Tibial nerve (tissue), 4 donors: ENCODE measurements around the gene RGS9. TPM values are rescaled to one million over a fixed set of nuclear protein-coding genes. Genes with fewer than 3 reads are reported as not detected.
"Not testable (repeated sequence)": the region's sequence is repeated elsewhere in the genome, so short reads cannot be mapped to it uniquely, and the experiment has no call there.

ENCODE experiments used
- DNase-seq, 2 donors: peaks; one replicate each; pipeline ENCODE4 v3.0.0-alpha.2; 2019; ENCODE audit warnings: low spot score in 2 of 2
- H3K27ac ChIP-seq, 4 donors: fragments of 200-600 bp; sonication (generic) in 3 of 4; one replicate each; pipeline ENCODE4 v1.5.1; 2017 to 2019; ENCODE audit warnings: mild to moderate bottlenecking in 1 of 4
- H3K27me3 ChIP-seq, 2 donors: fragments of 200-600 bp; sonication (generic) in 1 of 2; one replicate each; pipeline versions ENCODE4 v1.5.1 to v1.6.0; 2017 to 2019
- H3K36me3 ChIP-seq, 3 donors: fragments of 200-600 bp; sonication (generic); one replicate each; pipeline ENCODE4 v1.5.1; 2018 to 2019
- H3K4me1 ChIP-seq, 4 donors: fragments of 200-600 bp; sonication (generic) in 3 of 4; one replicate each; pipeline ENCODE4 v1.5.1; 2017 to 2019
- H3K4me3 ChIP-seq, 4 donors: fragments of 200-600 bp; sonication (generic) in 3 of 4; one replicate each; pipeline ENCODE4 v1.5.1; 2017 to 2019; ENCODE audit warnings: mild to moderate bottlenecking in 1 of 4, moderate library complexity in 1 of 4
- H3K9me3 ChIP-seq, 4 donors: fragments of 200-600 bp; sonication (generic) in 3 of 4; one replicate each; pipeline ENCODE4 v1.5.1; 2017 to 2019
- CTCF ChIP-seq, 5 experiments: fragments of 200-600 bp in 3 of 5; fragments of 450-650 bp in 2 of 5; sonication (generic) in 3 of 5; IDR thresholded peaks; one replicate each; pipeline ENCODE4 v1.5.1; 2016 to 2019; ENCODE audit warnings: antibody characterized with exemption in 5 of 5, mild to moderate bottlenecking in 3 of 5, moderate library complexity in 2 of 5
- EP300 ChIP-seq, 2 donors: sonication (generic); formaldehyde crosslinking; IDR thresholded peaks; one replicate each; pipeline ENCODE4 v1.6.1; 2017; ENCODE audit warnings: antibody characterized with exemption in 2 of 2, mild to moderate bottlenecking in 1 of 2
- POLR2A ChIP-seq, 2 donors: fragments of 450-650 bp; IDR thresholded peaks; one replicate each; pipeline ENCODE4 v1.6.1; 2017; ENCODE audit warnings: antibody characterized with exemption in 2 of 2, mild to moderate bottlenecking in 2 of 2, moderate library complexity in 2 of 2
- WGBS, 2 donors: methylation state at CpG; one replicate each; pipeline ENCODE4 v1.1.5; 2018; 5-methylcytosine and 5-hydroxymethylcytosine counted together
- total RNA-seq, 4 donors: library from RNA; depleted of rRNA; stranded (reverse); fragments of >200 nt; gene quantifications; one replicate each; pipeline ENCODE4 v1.1.0, GENCODE V29; 2016

The RGS9 gene
- total RNA-seq, 4 donors from 2014 or later, result 10.7 to 15.3 (median 11.3) TPM

GRCh38 chr17:65201331-65201730 is 64.2 kb downstream of the RGS9 start:
- Histone ChIP-seq H3K27ac (no peak overlapping the region), H3K4me1 (peaks cover 0 to 6% (median 0%) of the 10 kb centered on the region in 4 donors), H3K4me3 (no peak overlapping the region), H3K27me3 (no peaks in the 10 kb centered on the region), H3K9me3 (no peaks in the 10 kb centered on the region), H3K36me3 (peaks cover 0 to 22% (median 0%) of the 10 kb centered on the region in 3 donors)
- 78 to 80% methylated on average over 10 of the region's 10 CpGs for WGBS, 2 donors
- no peak for DNase-seq
- no peak for TF ChIP-seq POLR2A (IDR thresholded peaks at IDR 0.05)
- no peak for TF ChIP-seq EP300 (IDR thresholded peaks at IDR 0.05)
- no peak for TF ChIP-seq CTCF (IDR thresholded peaks at IDR 0.05)

- WGBS, 2 donors, result 60 to 76% methylated on average over 9 of the region's 9 CpGs
- Histone ChIP-seq H3K4me1 (peaks cover 0 to 6% (median 0%) of the 10 kb centered on the region in 4 donors), H3K27ac (no peak overlapping the region), H3K36me3 (peaks cover 0 to 22% (median 0%) of the 10 kb centered on the region in 3 donors), H3K4me3 (no peak overlapping the region), H3K9me3 (no peaks in the 10 kb centered on the region), H3K27me3 (no peaks in the 10 kb centered on the region)
- no peak for TF ChIP-seq POLR2A (IDR thresholded peaks at IDR 0.05)
- TF ChIP-seq CTCF (IDR thresholded peaks at IDR 0.05), result no peak
- no peak for TF ChIP-seq EP300 (IDR thresholded peaks at IDR 0.05)
- DNase-seq, result no peak
Measured at GRCh38 chr17:65202844-65203571, 65.8 kb downstream of the RGS9 start.

GRCh38 chr17:65204001-65204400 is 66.8 kb downstream of the RGS9 start:
- Histone ChIP-seq H3K27me3 (no peaks in the 10 kb centered on the region), H3K9me3 (no peaks in the 10 kb centered on the region), H3K36me3 (peaks cover 0 to 22% (median 0%) of the 10 kb centered on the region in 3 donors), H3K4me1 (peaks cover 0 to 8% (median 0%) of the 10 kb centered on the region in 4 donors), H3K4me3 (no peak overlapping the region), H3K27ac (no peak overlapping the region)
- no peak for TF ChIP-seq EP300 (IDR thresholded peaks at IDR 0.05)
- TF ChIP-seq POLR2A (IDR thresholded peaks at IDR 0.05), result no peak
- TF ChIP-seq CTCF (IDR thresholded peaks at IDR 0.05), result no peak
- WGBS, 2 donors, result 87 to 92% methylated on average over 13 of the region's 13 CpGs
- no peak for DNase-seq

DNA sequence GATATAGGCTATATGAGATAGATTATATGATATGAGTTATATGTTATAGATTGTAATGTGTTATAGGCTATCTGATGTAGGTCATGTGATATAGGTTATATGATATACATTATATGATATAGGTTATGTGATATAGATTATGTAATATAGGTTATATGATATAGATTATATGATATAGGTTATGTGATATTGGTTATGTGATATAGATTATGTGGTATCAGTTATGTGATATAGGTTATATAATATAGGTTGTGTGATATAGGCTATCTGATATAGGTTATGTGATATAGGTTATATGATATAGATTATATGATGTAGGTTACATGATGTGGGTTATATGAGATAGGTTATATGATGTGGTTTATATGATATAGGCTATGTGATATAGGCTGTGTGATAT is 68.5 kb downstream of the RGS9 start:
- Histone ChIP-seq H3K27ac (no peak overlapping the region), H3K4me3 (no peak overlapping the region), H3K27me3 (no peaks in the 10 kb centered on the region), H3K4me1 (peaks cover 0 to 10% (median 0%) of the 10 kb centered on the region in 4 donors), H3K9me3 (no peaks in the 10 kb centered on the region), H3K36me3 (peaks cover 0 to 22% (median 0%) of the 10 kb centered on the region in 3 donors)
- TF ChIP-seq EP300 (IDR thresholded peaks at IDR 0.05) (no peak), POLR2A (IDR thresholded peaks at IDR 0.05) (no peak), CTCF (IDR thresholded peaks at IDR 0.05) (no peak)
- no peak for DNase-seq

DNA sequence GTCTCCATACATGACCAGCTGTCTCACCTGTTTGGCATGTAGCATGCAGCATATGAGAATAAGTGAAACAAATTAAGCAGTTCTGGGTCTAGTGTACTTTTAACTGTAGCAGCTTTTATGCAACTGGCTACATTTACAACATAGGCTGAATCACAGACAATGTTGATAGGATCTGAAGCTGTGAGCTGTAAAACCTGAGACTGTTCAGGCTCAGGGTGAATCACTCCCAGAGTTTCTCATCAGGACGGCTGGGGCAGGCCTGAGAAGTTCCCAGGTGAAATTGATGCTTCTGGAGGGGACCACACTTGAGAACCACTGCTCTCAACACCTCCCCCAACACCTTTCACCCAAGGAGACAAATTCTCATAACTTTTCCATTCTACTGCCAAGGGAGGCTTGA is 70.3 kb downstream of the RGS9 start:
- peaks cover 0 to 10% (median 0%) of the 10 kb centered on the region in 4 donors for H3K4me1 ChIP-seq
- H3K36me3 ChIP-seq, result peaks cover 0 to 13% (median 0%) of the 10 kb centered on the region in 3 donors
- H3K4me3 ChIP-seq, H3K9me3 ChIP-seq, H3K27me3 ChIP-seq, DNase-seq, H3K27ac ChIP-seq: not testable (repeated sequence)
- WGBS, 2 donors, result 95 to 100% methylated on average over 1 of the region's 1 CpG
